ENCODE measurements around the gene NR1H2.

The NR1H2 gene

DNA sequence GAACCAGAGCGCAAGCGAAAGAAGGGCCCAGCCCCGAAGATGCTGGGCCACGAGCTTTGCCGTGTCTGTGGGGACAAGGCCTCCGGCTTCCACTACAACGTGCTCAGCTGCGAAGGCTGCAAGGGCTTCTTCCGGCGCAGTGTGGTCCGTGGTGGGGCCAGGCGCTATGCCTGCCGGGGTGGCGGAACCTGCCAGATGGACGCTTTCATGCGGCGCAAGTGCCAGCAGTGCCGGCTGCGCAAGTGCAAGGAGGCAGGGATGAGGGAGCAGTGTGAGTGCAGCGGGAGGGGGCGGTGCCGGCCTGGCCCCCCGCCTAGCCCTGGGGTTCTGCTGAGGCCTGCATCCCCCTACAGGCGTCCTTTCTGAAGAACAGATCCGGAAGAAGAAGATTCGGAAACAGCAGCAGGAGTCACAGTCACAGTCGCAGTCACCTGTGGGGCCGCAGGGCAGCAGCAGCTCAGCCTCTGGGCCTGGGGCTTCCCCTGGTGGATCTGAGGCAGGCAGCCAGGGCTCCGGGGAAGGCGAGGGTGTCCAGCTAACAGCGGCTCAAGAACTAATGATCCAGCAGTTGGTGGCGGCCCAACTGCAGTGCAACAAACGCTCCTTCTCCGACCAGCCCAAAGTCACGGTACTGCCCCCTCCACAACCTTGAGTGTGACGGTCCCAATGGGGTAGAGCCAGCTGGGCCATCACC is 2.1 kb downstream of the NR1H2 start:
- TF ChIP-seq, protein P1, sequence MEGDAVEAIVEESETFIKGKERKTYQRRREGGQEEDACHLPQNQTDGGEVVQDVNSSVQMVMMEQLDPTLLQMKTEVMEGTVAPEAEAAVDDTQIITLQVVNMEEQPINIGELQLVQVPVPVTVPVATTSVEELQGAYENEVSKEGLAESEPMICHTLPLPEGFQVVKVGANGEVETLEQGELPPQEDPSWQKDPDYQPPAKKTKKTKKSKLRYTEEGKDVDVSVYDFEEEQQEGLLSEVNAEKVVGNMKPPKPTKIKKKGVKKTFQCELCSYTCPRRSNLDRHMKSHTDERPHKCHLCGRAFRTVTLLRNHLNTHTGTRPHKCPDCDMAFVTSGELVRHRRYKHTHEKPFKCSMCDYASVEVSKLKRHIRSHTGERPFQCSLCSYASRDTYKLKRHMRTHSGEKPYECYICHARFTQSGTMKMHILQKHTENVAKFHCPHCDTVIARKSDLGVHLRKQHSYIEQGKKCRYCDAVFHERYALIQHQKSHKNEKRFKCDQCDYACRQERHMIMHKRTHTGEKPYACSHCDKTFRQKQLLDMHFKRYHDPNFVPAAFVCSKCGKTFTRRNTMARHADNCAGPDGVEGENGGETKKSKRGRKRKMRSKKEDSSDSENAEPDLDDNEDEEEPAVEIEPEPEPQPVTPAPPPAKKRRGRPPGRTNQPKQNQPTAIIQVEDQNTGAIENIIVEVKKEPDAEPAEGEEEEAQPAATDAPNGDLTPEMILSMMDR (IDR thresholded peaks at IDR 0.05; ENCODE audit: low read depth, low read length) = no peak
- no peak overlapping the region for H3K4me3 ChIP-seq (ENCODE audit: low read depth, low read length)

DNA sequence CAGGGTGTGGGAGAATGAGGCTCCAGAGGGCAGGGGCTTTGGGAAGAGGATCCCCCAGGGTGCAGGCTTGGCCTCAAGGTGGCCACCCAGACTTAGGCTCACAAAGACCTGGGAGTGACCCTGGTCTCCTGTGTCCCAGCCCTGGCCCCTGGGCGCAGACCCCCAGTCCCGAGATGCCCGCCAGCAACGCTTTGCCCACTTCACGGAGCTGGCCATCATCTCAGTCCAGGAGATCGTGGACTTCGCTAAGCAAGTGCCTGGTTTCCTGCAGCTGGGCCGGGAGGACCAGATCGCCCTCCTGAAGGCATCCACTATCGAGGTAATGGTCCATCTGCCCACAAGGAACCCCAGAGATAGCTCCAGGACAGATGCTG is 2.6 kb downstream of the NR1H2 start:
- no peak overlapping the region for H3K4me3 ChIP-seq (ENCODE audit: low read depth, low read length)
- TF ChIP-seq, protein P1 (IDR thresholded peaks at IDR 0.05; ENCODE audit: low read depth, low read length) = no peak

DNA sequence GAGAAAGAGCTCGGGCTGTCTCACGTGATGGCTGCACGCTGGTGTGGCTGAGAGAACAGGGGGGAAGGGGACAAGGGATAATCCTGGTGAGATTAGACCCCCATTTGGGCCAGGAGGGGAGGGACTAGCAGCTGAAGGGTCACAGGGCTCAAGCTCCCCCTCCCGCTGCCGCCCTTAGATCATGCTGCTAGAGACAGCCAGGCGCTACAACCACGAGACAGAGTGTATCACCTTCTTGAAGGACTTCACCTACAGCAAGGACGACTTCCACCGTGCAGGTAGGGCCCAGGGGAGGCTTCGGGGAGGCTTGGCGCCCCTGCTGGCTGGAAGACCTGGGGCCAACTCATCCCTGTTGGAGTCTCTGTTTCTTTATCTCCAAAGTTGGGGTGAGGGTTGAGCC is 3.3 kb downstream of the NR1H2 start:
- TF ChIP-seq, protein P1 (IDR thresholded peaks at IDR 0.05; ENCODE audit: low read depth, low read length) = no peak
- no peak overlapping the region for H3K4me3 ChIP-seq (ENCODE audit: low read depth, low read length)

DNA sequence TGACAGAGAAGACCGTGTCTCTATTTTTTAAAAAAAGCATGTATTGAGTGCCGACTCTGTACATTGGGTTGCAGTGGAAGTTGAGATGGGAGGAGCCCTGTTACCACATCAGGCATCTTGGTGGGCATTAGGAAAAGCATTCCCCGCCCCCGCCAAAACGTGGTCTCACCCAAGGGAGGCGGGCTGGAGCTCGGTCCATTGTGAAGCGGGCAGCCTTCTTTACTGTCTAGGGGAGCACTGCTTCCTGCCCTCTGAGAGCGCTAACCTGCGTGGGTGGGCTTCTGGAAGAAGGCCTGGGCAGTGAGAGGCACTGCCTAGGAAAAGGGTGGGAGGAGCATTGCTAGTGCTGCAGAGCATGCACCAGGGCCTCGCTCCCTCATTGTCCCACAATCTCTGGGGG is 3.9 kb downstream of the NR1H2 start:
- TF ChIP-seq, protein P1 (IDR thresholded peaks at IDR 0.05; ENCODE audit: low read depth, low read length) = no peak
- no peak overlapping the region for H3K4me3 ChIP-seq (ENCODE audit: low read depth, low read length)

DNA sequence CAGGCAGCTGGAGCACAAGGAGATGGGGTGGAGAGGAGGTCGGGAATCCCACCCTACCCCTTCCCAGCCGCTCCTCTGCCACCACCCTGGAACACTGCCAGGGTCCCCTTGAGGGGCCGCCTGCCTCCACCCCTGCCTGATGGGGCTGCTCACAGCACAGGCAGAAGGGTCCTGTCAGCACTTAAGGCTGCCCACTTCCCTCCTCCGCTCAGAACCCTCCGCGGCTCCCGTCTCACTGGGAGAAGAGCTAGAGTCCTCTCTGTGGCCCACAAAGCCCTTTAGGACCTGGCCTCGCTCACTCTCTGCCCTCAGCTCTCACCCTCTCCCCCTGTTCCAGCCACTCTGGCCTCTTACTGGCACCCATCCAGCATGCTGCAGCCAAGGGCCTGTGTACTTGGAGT is 4.5 kb downstream of the NR1H2 start:
- TF ChIP-seq, protein P1 (IDR thresholded peaks at IDR 0.05; ENCODE audit: low read depth, low read length) = no peak
- H3K4me3 ChIP-seq (ENCODE audit: low read depth, low read length) = no peak overlapping the region

DNA sequence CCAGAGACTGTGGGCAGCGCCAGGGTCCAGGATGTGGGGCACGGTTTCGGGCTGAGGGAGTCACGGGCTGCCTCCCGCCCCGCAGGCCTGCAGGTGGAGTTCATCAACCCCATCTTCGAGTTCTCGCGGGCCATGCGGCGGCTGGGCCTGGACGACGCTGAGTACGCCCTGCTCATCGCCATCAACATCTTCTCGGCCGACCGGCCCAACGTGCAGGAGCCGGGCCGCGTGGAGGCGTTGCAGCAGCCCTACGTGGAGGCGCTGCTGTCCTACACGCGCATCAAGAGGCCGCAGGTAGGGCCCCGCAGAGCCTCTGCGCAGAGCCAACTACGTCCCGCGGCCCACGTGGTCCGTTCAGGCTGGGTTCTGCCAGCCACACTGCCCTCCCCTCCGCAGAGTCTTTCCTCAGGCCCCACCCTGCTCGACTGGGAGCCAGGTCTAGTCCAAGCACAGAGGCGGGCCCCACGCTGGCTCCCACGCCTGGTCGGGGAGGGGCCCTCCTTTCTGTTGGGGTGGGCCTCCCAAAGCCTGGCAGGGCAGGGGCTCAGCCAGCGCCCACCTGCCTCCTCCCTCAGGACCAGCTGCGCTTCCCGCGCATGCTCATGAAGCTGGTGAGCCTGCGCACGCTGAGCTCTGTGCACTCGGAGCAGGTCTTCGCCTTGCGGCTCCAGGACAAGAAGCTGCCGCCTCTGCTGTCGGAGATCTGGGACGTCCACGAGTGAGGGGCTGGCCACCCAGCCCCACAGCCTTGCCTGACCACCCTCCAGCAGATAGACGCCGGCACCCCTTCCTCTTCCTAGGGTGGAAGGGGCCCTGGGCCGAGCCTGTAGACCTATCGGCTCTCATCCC is 5.8 kb downstream of the NR1H2 start:
- TF ChIP-seq, protein P1 (IDR thresholded peaks at IDR 0.05; ENCODE audit: low read depth, low read length) = no peak
- H3K4me3 ChIP-seq (ENCODE audit: low read depth, low read length) = no peak overlapping the region
